Posterior vena cava (tissue), 2 donors: Measurements from ENCODE around the gene CUL9. TPM values are rescaled to one million over a fixed set of nuclear protein-coding genes. Genes with fewer than 3 reads are reported as not detected.

Source experiments
- DNase-seq: peaks from one replicate; pipeline ENCODE4 v3.0.0-alpha.2; 2020; ENCODE audit warnings: low spot score
- intact Hi-C, 2 donors: fragments of 100-400 bp; cut with DNase I; formaldehyde crosslinking; loops; one replicate each; pipeline versions ENCODE4 v1.14.1 to v1.14.2; 2022 to 2023
- total RNA-seq, 2 donors: library from RNA; stranded (reverse); fragmentation: NEBNext Ultra II Directional; extraction: Animal tissue kit (Norgen Biotek cat#: 25700); gene quantifications; one replicate each; pipeline ENCODE4 v1.2.1, GENCODE V29; 2021
- donor health status: DM: yes; HTN: yes; CAD: no.
- donor health status: DM: yes; HTN: yes; CAD: no.

The CUL9 gene
- total RNA-seq, 2 donors from 2014 or later: 24.5 to 25.5 TPM

- DNase-seq: no peak
- intact Hi-C loops: loop anchor here in 1 of 2 donors (10.0 kb wide), 1 partner anchor 138 kb away; no protein-coding TSS in a partner anchor
Measured at GRCh38 chr6:43186706-43187105, 4.7 kb downstream of the CUL9 start.

- no peak for DNase-seq
- intact Hi-C loops: loop anchor here in 1 of 2 donors (10.0 kb wide), 1 partner anchor 137 kb away; no protein-coding TSS in a partner anchor
Measured at GRCh38 chr6:43187821-43188220, 5.8 kb downstream of the CUL9 start.

- no peak for DNase-seq
- intact Hi-C loops: loop anchor here in 1 of 2 donors (10.0 kb wide), 1 partner anchor 136 kb away; no protein-coding TSS in a partner anchor
Measured at GRCh38 chr6:43188426-43188825, 6.4 kb downstream of the CUL9 start.

DNA sequence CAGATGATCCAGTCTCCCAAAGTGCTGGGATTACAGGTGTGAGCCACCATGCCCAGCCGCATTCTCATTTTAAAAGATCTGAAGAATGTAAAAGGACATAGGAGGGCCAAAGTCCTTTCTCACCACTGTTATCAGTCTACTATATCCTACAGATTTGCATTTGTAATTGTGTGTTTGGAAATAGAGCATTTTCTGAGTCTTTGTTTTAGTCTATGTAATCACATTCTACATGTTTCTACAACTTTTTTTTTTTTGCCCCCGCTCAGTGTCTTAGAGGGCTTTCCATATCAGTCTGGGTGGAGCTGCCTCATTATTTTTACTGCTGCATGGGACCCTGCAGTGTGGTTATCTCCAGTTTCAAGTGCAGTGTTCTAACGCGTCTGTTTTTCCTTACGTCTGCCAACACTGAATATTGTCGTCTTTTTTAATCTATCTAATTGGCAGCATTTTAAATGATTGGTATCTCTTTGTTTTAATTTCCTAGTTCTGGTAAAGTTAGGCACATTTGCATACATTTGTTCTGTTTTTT is 7.8 kb downstream of the CUL9 start:
- intact Hi-C loops: loop anchor here in 1 of 2 donors (10.0 kb wide), 1 partner anchor 135 kb away; no protein-coding TSS in a partner anchor
- no peak for DNase-seq

GRCh38 chr6:43192911-43193310 is 10.9 kb downstream of the CUL9 start:
- DNase-seq: no peak
- intact Hi-C loops: no loop called here

DNA sequence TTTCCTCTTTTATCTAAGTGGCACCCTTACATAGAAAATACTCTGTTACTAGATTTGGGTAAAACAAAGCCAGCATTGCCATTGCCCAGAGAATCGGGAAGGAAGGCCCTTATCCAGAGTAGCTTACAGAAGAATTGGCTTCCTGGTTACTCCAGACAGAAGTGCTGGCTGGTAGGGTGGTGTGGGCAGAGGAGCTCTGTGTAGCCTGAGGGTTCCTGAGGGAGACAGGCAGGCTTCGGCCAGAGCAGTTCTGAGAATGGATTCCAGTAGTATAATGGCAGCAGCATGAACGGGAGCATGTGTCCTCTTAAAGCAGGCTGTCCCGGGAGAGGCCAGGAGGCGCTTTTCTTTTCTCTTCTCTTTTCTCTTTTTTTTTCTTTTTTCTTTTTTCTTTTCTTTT is 11.9 kb downstream of the CUL9 start:
- DNase-seq: no peak
- intact Hi-C loops: no loop called here

DNA sequence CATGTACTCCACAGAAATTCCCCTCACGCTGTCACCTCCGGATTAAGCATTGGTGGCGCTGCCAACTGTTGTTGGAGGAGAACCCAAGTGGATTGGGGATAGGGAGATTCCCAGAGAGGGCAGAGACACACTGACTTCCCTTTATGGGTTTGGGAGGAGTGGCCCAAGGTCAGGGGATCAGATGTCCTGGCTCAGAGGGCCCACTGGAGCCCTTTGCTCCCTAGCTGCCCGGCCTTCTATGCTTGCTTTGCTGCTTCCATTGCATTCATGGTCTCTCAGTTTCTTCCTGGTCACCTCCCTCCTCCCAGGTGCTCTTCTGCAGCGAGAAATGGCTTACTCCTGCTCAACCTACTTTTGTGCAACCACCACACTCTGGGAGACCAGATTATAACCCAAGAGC is 14.3 kb downstream of the CUL9 start:
- no peak for DNase-seq
- intact Hi-C loops: no loop called here

DNA sequence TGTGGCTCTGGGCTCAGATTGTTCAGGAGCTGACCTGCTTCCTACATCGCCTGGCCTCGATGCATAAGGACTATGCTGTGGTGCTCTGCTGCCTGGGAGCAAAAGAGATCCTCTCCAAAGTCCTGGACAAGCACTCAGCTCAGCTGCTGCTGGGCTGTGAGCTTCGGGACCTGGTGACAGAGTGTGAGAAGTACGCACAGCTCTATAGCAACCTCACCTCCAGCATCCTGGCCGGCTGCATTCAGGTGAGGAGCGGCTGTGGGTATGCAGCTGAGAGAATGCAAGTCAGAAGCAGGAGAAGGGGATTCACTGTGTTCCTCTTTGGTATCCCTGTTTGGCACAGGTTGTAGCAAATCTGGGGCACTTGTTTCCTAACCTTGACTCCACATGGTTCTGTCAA is 17.9 kb downstream of the CUL9 start:
- intact Hi-C loops: no loop called here

GRCh38 chr6:43200541-43200940 is 18.5 kb downstream of the CUL9 start:
- no peak for DNase-seq
- intact Hi-C loops: no loop called here

More for the DNA sequence above, 17.9 kb downstream of the CUL9 start:
- no peak for DNase-seq

DNA sequence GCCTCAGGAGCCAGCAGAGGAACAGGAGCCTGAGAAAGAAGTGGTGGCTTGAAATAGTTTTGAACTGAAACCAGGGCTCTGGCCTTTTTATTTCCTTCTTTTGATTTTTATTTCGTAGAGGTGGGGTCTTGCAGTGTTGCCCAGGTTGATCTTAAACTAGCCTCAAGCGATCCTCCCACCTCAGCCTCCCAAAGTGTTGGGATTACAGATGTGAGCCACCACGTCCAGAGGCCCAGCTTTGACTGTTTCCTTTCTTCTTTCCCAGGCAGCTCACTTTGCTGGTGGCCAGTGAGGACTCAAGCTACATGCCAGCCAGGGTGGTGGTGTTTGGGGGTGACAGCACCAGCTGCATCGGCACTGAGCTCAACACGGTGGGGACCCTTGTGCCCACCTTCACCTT is 20.5 kb downstream of the CUL9 start:
- no peak for DNase-seq
- intact Hi-C loops: no loop called here

DNA sequence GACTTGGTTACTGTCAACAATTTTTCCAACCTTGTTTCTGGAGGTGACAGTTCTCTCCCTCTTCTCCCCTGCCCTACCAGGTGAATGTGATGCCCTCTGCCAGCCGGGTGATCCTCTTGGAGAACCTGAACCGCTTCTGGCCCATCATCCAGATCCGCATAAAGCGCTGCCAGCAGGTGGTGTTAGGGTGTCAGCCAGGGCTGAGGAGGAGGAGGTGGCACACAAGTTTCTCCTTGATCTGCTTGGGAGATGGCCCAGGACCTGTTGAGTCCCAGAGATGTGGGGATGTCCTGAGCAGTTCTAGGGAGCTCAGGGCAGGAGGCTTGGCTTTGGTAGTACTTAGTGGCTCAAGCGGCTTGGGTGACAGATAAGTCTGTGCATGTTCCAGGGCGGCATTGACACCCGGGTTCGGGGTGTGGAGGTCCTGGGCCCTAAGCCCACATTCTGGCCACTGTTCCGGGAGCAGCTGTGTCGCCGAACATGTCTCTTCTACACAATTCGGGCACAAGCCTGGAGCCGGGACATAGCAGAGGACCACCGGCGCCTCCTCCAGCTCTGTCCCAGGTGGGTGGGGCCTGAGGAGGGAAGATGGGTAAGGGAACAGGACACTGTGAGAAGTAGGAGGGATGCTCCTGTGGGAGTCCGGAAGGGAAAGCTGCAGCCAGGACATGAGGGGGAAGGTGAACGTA is 21.2 kb downstream of the CUL9 start:
- intact Hi-C loops: no loop called here
- DNase-seq: no peak

GRCh38 chr6:43203718-43204095 is 21.7 kb downstream of the CUL9 start:
- intact Hi-C loops: no loop called here
- DNase-seq: no peak

- DNase-seq: no peak
- intact Hi-C loops: no loop called here
Measured at GRCh38 chr6:43204271-43205105, 22.5 kb downstream of the CUL9 start.

DNA sequence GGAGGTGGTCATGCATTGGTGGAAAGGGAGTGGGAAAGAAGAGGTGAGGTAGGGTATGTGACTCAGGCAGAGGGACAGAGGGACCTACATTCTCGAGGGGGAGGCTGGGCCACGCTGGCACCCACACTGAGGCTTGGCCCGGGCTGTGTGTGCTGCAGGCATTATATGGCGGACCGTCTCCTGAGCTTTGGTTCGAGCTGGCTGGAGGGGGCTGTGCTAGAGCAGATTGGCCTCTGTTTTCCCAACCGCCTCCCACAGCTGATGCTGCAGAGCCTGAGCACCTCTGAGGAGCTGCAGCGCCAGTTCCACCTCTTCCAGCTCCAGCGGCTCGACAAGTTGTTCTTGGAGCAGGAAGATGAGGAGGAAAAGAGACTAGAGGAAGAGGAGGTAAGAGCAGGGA is 23.9 kb downstream of the CUL9 start:
- intact Hi-C loops: no loop called here
- DNase-seq: no peak

DNA sequence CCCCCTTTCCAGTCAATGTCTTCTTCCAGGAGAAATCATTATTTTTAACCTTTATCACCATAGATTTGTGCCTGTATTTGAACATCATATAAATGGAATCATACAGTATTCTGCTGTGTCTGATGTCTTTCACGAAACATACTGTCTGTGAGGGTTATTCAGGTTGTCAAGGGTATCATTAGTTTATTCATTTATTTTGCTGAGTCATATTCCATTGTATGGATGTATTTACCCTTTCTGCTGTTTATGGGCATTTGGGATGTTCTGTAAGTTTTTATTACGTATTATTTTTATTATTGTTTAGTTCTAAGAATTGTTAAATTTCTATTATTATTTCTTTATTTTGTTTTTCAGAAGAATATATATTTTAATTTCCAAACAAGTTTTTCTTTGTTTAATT is 25.3 kb downstream of the CUL9 start:
- intact Hi-C loops: no loop called here
- no peak for DNase-seq

GRCh38 chr6:43211955-43212354 is 30.0 kb downstream of the CUL9 start:
- no peak for DNase-seq
- intact Hi-C loops: no loop called here

- DNase-seq: no peak
- intact Hi-C loops: no loop called here
Measured at GRCh38 chr6:43213431-43213830, 31.4 kb downstream of the CUL9 start.

DNA sequence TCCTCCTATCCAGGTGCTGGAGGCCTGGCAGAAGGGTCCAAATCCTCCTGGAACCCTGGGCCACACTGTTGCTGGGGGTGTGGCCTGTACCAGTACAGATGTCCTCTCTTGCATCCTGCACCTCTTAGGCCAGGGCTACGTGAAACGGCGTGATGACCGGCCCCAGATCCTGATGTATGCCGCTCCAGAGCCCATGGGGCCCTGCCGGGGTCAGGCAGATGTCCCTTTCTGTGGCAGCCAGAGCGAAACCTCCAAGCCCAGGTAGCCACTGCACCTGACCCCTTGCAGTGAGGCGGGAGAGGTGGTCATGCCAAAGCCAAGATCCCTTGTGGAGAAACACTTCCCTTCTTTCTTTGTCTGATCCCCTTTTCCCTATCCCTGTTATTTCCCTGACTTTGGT is 33.1 kb downstream of the CUL9 start:
- DNase-seq: no peak
- intact Hi-C loops: no loop called here

DNA sequence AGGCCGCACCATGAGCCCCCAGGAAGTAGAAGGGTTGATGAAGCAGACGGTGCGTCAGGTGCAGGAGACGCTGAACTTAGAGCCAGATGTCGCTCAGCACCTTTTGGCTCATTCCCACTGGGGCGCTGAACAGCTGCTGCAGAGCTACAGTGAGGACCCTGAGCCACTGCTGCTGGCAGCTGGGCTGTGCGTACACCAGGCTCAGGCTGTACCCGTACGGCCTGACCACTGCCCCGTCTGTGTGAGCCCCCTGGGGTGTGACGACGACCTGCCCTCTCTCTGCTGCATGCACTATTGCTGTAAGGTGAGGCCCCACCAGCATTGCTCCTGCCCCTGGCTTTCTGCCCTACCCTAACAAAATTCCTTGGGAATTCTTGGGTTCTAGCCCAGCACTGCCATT is 34.2 kb downstream of the CUL9 start:
- no peak for DNase-seq
- intact Hi-C loops: no loop called here

GRCh38 chr6:43217351-43217750 is 35.4 kb downstream of the CUL9 start:
- intact Hi-C loops: no loop called here
- DNase-seq: no peak
